Psoas muscle (tissue), 8 donors: ENCODE measurements around the gene WDR7. TPM values are rescaled to one million over a fixed set of nuclear protein-coding genes. Genes with fewer than 3 reads are reported as not detected.

ENCODE experiments used
- ATAC-seq, 4 donors: fragments of 200-7000 bp; cut with Tn5 transposase; one replicate each; pipeline ENCODE4 v1.9.1; 2020; ENCODE audit warnings: moderate library complexity in 3 of 4, mild to moderate bottlenecking in 2 of 4
- DNase-seq, 2 donors: peaks; one replicate each; pipeline ENCODE4 v3.0.0-alpha.2; 2020
- H3K27ac ChIP-seq: fragments of 200-600 bp; one replicate; pipeline ENCODE4 v1.8.0; 2022
- H3K27me3 ChIP-seq, 3 donors: fragments of 200-600 bp in 1 of 3; one replicate each; pipeline versions ENCODE4 v1.6.1 to v1.8.0; 2013 to 2022; ENCODE audit warnings: low read length in 2 of 3, mild to moderate bottlenecking in 2 of 3, moderate library complexity in 1 of 3; ENCODE audit not compliant: insufficient read depth in 3 of 3
- H3K36me3 ChIP-seq, 2 donors: fragments of 200-600 bp in 1 of 2; one replicate each; pipeline versions ENCODE4 v1.6.1 to v1.8.0; 2013 to 2022; ENCODE audit warnings: low read depth in 1 of 2, mild to moderate bottlenecking in 1 of 2, moderate library complexity in 1 of 2; ENCODE audit not compliant: insufficient read depth in 1 of 2
- H3K4me1 ChIP-seq: fragments of 200-600 bp; one replicate; pipeline ENCODE4 v1.8.0; 2022
- H3K4me3 ChIP-seq: fragments of 200-600 bp; one replicate; pipeline ENCODE4 v1.8.0; 2022; ENCODE audit warnings: mild to moderate bottlenecking
- H3K9me3 ChIP-seq: fragments of 200-600 bp; one replicate; pipeline ENCODE4 v1.8.0; 2022
- CTCF ChIP-seq: fragments of 200-600 bp; IDR thresholded peaks from one replicate; pipeline ENCODE4 v1.8.0; 2022; ENCODE audit warnings: antibody characterized with exemption
- WGBS, 3 donors: extraction: QIAGEN DNeasy Blood & Tissue Kit; methylation state at CpG; one replicate each; pipeline versions ENCODE4 v1.1.6 to v1.1.7; 2013; 5-methylcytosine and 5-hydroxymethylcytosine counted together
- intact Hi-C, 2 donors: fragments of 100-400 bp; cut with DNase I; formaldehyde crosslinking; loops; one replicate each; pipeline versions ENCODE4 v1.11.0 to v1.14.2; 2022
- polyA plus RNA-seq, 3 donors: library from polyadenylated mRNA; stranded (reverse); fragments of 200-250 nt; gene quantifications; one replicate each; pipeline ENCODE4 v1.2.3, GENCODE V29; 2013
- total RNA-seq, 4 donors: library from RNA; stranded (reverse); fragmentation: NEBNext Ultra II Directional in 2 of 4; extraction: Animal tissue kit (Norgen Biotek cat#: 25700) in 2 of 4; gene quantifications; one replicate each; pipeline versions ENCODE4 v1.2.1 to v1.2.4, GENCODE V29; 2021 to 2023
- donor health status: healthy with polysubstance abuse.
- donor health status: DM: no; HTN: no; CAD: no; lungs with moderate emphysema.
- donor health status: Bipolar disorder and iron deficiency.
- donor health status: healthy.
- donor health status: DM: yes; HTN: yes; CAD: no.
- donor health status: DM: no; HTN: no; CAD: no.
- donor health status: DM: no; HTN: no; CAD: no.
- donor health status: DM: yes; HTN: yes; CAD: no.

Gene WDR7
- total and polyA plus RNA-seq, 7 donors: 2.6 to 24.4 (median 15.5) TPM

- Histone ChIP-seq H3K36me3 (no peaks in the 10 kb centered on the region), H3K4me1 (peaks cover 6% of the 10 kb centered on the region), H3K27me3 (no peaks in the 10 kb centered on the region), H3K9me3 (no peaks in the 10 kb centered on the region), H3K4me3 (no peak overlapping the region), H3K27ac (no peak overlapping the region)
- peak in 3 of 4 donors; percentile 40 to 67 (median 42) for ATAC-seq
- 53 to 55% (median 53%) methylated on average over 5 of the region's 5 CpGs for WGBS, 3 donors
- intact Hi-C loops: no loop called here
- no peak for DNase-seq
- no peak for TF ChIP-seq CTCF
These were observed 353.4 kb downstream of the WDR7 start for GRCh38 chr18:57004366-57005121.

- intact Hi-C loops: no loop called here
- Histone ChIP-seq H3K27me3 (no peaks in the 10 kb centered on the region), H3K4me1 (peaks cover 6% of the 10 kb centered on the region), H3K36me3 (no peaks in the 10 kb centered on the region), H3K9me3 (no peaks in the 10 kb centered on the region), H3K4me3 (no peak overlapping the region), H3K27ac (no peak overlapping the region)
- 88 to 90% (median 88%) methylated on average over 10 to 11 of the region's 11 CpGs for WGBS, 3 donors
- TF ChIP-seq CTCF: no peak
- DNase-seq (no peak), ATAC-seq (no peak)
These were observed 357.0 kb downstream of the WDR7 start for GRCh38 chr18:57008001-57008686.

- Histone ChIP-seq H3K36me3 (no peaks in the 10 kb centered on the region), H3K4me1 (no peaks in the 10 kb centered on the region), H3K27me3 (no peaks in the 10 kb centered on the region), H3K27ac (no peak overlapping the region), H3K9me3 (no peaks in the 10 kb centered on the region), H3K4me3 (no peak overlapping the region)
- no peak for DNase-seq
- no peak for TF ChIP-seq CTCF
- 87 to 94% (median 89%) methylated on average over 4 of the region's 4 CpGs for WGBS, 3 donors
- intact Hi-C loops: no loop called here
- no peak for ATAC-seq
These were observed 358.7 kb downstream of the WDR7 start for GRCh38 chr18:57009844-57010243.

- ATAC-seq (no peak), DNase-seq (no peak)
- H3K27ac ChIP-seq: no peak overlapping the region
- H3K36me3 ChIP-seq: no peaks in the 10 kb centered on the region
- no peak for TF ChIP-seq CTCF
- 48 to 64% (median 61%) methylated on average over 4 of the region's 4 CpGs for WGBS, 3 donors
- no peaks in the 10 kb centered on the region for H3K27me3 ChIP-seq
- intact Hi-C loops: no loop called here
- H3K4me3 ChIP-seq: no peak overlapping the region
- no peaks in the 10 kb centered on the region for H3K9me3 ChIP-seq
- no peaks in the 10 kb centered on the region for H3K4me1 ChIP-seq
These were observed 363.7 kb downstream of the WDR7 start for GRCh38 chr18:57014772-57015413.
